NB4 (cell line): ENCODE measurements around the gene ENHO.
A peak's percentile ranks its signal among the peaks of the same experiment; 100 is the strongest.

Source experiments
- DNase-seq: peaks from one replicate; pipeline ENCODE4 v3.0.0; 2010; ENCODE audit warnings: low read depth
- H3K4me3 ChIP-seq: one replicate; pipeline ENCODE4 v1.5.1; 2011; ENCODE audit warnings: mild to moderate bottlenecking, low read depth, low read length, moderate library complexity
- MAX ChIP-seq: IDR thresholded peaks from 2 replicates; pipeline ENCODE4 v1.6.1; 2011; ENCODE audit warnings: low read depth, low read length
- MYC ChIP-seq: IDR thresholded peaks from 2 replicates; pipeline ENCODE4 v1.6.1; 2011; ENCODE audit warnings: low read depth, low read length
- POLR2A ChIP-seq: IDR thresholded peaks from 2 replicates; pipeline ENCODE4 v1.6.1; 2011; ENCODE audit warnings: mild to moderate bottlenecking; ENCODE audit not compliant: insufficient read length; ENCODE audit errors: extremely low read depth
- TF ChIP-seq, protein P1 (sequence below): IDR thresholded peaks from one replicate; pipeline ENCODE4 v1.5.1; 2012; ENCODE audit warnings: low read depth, low read length

The ENHO gene

DNA sequence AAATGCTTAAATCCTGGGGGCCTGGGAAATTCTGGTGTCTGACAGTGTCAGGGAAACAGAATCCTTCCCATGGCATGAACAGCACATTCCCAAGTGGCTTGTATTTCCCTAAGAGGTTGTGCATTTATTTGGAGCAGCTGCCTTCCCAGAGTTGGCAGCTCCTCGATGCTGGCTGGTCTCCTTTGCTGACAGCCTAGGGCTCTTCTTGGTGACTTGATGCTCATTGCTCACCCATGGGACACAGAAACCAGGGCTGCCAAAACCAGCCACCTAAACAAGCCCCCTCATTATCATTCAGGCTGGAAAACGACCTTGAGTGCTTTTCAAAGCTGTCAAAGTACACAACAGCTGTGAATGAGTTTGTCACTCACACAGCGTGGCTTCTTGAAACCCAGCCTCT lies 24.2 kb downstream of the ENHO start:
- no peak for DNase-seq
- H3K4me3 ChIP-seq: no peak overlapping the region
- TF ChIP-seq MAX: no peak
- TF ChIP-seq MYC: no peak
- TF ChIP-seq POLR2A: no peak
- TF ChIP-seq, protein P1, sequence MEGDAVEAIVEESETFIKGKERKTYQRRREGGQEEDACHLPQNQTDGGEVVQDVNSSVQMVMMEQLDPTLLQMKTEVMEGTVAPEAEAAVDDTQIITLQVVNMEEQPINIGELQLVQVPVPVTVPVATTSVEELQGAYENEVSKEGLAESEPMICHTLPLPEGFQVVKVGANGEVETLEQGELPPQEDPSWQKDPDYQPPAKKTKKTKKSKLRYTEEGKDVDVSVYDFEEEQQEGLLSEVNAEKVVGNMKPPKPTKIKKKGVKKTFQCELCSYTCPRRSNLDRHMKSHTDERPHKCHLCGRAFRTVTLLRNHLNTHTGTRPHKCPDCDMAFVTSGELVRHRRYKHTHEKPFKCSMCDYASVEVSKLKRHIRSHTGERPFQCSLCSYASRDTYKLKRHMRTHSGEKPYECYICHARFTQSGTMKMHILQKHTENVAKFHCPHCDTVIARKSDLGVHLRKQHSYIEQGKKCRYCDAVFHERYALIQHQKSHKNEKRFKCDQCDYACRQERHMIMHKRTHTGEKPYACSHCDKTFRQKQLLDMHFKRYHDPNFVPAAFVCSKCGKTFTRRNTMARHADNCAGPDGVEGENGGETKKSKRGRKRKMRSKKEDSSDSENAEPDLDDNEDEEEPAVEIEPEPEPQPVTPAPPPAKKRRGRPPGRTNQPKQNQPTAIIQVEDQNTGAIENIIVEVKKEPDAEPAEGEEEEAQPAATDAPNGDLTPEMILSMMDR: no peak

- H3K4me3 ChIP-seq: no peak overlapping the region
- no peak for DNase-seq
- TF ChIP-seq POLR2A (no peak), MAX (no peak), MYC (no peak)
- TF ChIP-seq, protein P1: no peak
Observed at GRCh38 chr9:34496149-34496712, 26.6 kb downstream of the ENHO start.

GRCh38 chr9:34493972-34494535 lies 28.7 kb downstream of the ENHO start:
- no peak for TF ChIP-seq MYC
- TF ChIP-seq, protein P1: no peak
- TF ChIP-seq MAX: no peak
- TF ChIP-seq POLR2A: no peak
- peak; percentile 67 for DNase-seq
- no peak overlapping the region for H3K4me3 ChIP-seq

GRCh38 chr9:34492051-34492450 lies 30.7 kb downstream of the ENHO start:
- no peak for TF ChIP-seq MAX
- no peak for TF ChIP-seq POLR2A
- no peak for TF ChIP-seq MYC
- DNase-seq: peak; percentile 40

DNA sequence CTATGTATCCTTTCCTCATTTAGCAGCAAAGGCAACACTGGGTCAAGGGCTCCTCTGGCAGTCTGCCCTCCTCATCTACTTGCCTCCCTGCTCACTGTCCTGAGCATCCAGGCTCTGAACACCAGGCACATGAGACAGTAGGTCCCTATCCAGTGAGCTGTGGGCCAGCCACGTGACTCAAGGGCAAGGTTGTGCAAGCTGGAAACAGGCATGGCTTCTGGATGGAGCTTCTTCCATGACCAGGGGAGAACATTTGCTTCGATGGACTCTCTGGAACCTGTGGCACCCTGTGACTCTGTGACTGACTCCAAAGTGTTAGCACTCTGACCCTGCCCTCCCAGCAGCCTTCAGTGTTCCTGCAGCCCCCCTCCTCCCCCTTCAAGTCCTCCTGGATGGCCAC lies 31.2 kb downstream of the ENHO start:
- H3K4me3 ChIP-seq: no peak overlapping the region
- DNase-seq: no peak
- TF ChIP-seq, protein P1: no peak
- TF ChIP-seq MAX (peak; percentile 38; the same call in 1 of the 2 replicates), MYC (no peak), POLR2A (no peak)

More at GRCh38 chr9:34492051-34492450, 30.7 kb downstream of the ENHO start:
- no peak overlapping the region for H3K4me3 ChIP-seq

GRCh38 chr9:34490760-34491159 lies 32.0 kb downstream of the ENHO start:
- no peak for TF ChIP-seq POLR2A
- TF ChIP-seq, protein P1: no peak
- TF ChIP-seq MAX: no peak
- no peak for TF ChIP-seq MYC

More at GRCh38 chr9:34490760-34491159, 32.0 kb downstream of the ENHO start:
- H3K4me3 ChIP-seq: no peak overlapping the region
- DNase-seq: no peak
